ENCODE results near the gene KRT13. TPM values are rescaled to one million over a fixed set of nuclear protein-coding genes. Genes with fewer than 3 reads are reported as not detected.

KRT13 gene
- total and polyA plus RNA-seq, 2 experiments from 2014 or later, result not detected

- DNase-seq (ENCODE audit: low read depth in 1 of 2, low spot score in 1 of 2), result no peak
- Histone ChIP-seq H3K27ac (no peak overlapping the region), H3K27me3 (no peaks in the 10 kb centered on the region), H3K4me1 (ENCODE audit: low read depth) (peaks cover 18% of the 10 kb centered on the region), H3K4me3 (no peak overlapping the region), H3K9me3 (ENCODE audit: low read depth) (no peaks in the 10 kb centered on the region), H3K36me3 (peaks cover 15% of the 10 kb centered on the region)
- no peak for TF ChIP-seq CTCF (IDR thresholded peaks at IDR 0.05; ENCODE audit: low read depth, low read length)
Measured at GRCh38 chr17:41524261-41524660, 18.8 kb upstream of the KRT13 start.

- TF ChIP-seq CTCF (IDR thresholded peaks at IDR 0.05; ENCODE audit: low read depth, low read length), result no peak
- H3K9me3 ChIP-seq (ENCODE audit: low read depth), result no peaks in the 10 kb centered on the region
- H3K4me1 ChIP-seq (ENCODE audit: low read depth), result peaks cover 13% of the 10 kb centered on the region
- peaks cover 15% of the 10 kb centered on the region for H3K36me3 ChIP-seq
- H3K27ac ChIP-seq, result no peak overlapping the region
- H3K27me3 ChIP-seq, result no peaks in the 10 kb centered on the region
- DNase-seq (ENCODE audit: low read depth in 1 of 2, low spot score in 1 of 2), result no peak
- no peak overlapping the region for H3K4me3 ChIP-seq
Measured at GRCh38 chr17:41523787-41524186, 18.4 kb upstream of the KRT13 start.

GRCh38 chr17:41523225-41523593, 17.8 kb upstream of the KRT13 start:
- no peak overlapping the region for H3K4me3 ChIP-seq
- no peak overlapping the region for H3K27ac ChIP-seq
- no peaks in the 10 kb centered on the region for H3K9me3 ChIP-seq (ENCODE audit: low read depth)
- H3K36me3 ChIP-seq, result peaks cover 15% of the 10 kb centered on the region
- no peak for TF ChIP-seq CTCF (IDR thresholded peaks at IDR 0.05; ENCODE audit: low read depth, low read length)
- peaks cover 11% of the 10 kb centered on the region for H3K4me1 ChIP-seq (ENCODE audit: low read depth)
- H3K27me3 ChIP-seq, result no peaks in the 10 kb centered on the region
- DNase-seq (ENCODE audit: low read depth in 1 of 2, low spot score in 1 of 2), result no peak

- peaks cover 15% of the 10 kb centered on the region for H3K36me3 ChIP-seq
- TF ChIP-seq CTCF (IDR thresholded peaks at IDR 0.05; ENCODE audit: low read depth, low read length), result no peak
- DNase-seq (ENCODE audit: low read depth in 1 of 2, low spot score in 1 of 2), result no peak
- peaks cover 11% of the 10 kb centered on the region for H3K4me1 ChIP-seq (ENCODE audit: low read depth)
- H3K9me3 ChIP-seq (ENCODE audit: low read depth), result no peaks in the 10 kb centered on the region
- H3K27ac ChIP-seq, result no peak overlapping the region
- no peak overlapping the region for H3K4me3 ChIP-seq
- no peaks in the 10 kb centered on the region for H3K27me3 ChIP-seq
Measured at GRCh38 chr17:41522301-41523224, 17.2 kb upstream of the KRT13 start.

GRCh38 chr17:41521574-41522261, 16.3 kb upstream of the KRT13 start:
- Histone ChIP-seq H3K4me1 (ENCODE audit: low read depth) (peaks cover 11% of the 10 kb centered on the region), H3K36me3 (peaks cover 15% of the 10 kb centered on the region), H3K9me3 (ENCODE audit: low read depth) (no peaks in the 10 kb centered on the region), H3K27ac (no peak overlapping the region), H3K4me3 (no peak overlapping the region), H3K27me3 (no peaks in the 10 kb centered on the region)
- no peak for TF ChIP-seq CTCF (IDR thresholded peaks at IDR 0.05; ENCODE audit: low read depth, low read length)
- peak in 1 of 2 donors; percentile 67 for DNase-seq (ENCODE audit: low read depth in 1 of 2, low spot score in 1 of 2)

Data from cardiac muscle cell (in vitro differentiated cells and primary cell).